HG02798 (cell line): ENCODE results near the gene FAM181B.

Source experiments
- ATAC-seq: cut with Tn5 transposase; IDR thresholded peaks from one replicate; pipeline ENCODE4 v1.9.1; 2021; ENCODE audit warnings: mild to moderate bottlenecking; ENCODE audit not compliant: unreplicated experiment, poor library complexity

The FAM181B gene

GRCh38 chr11:82733444-82734119, at the start of gene FAM181B:
Gene FAM181B (minus strand): TSS chr11:82733864. CDS start chr11:82733729, 135 bp downstream.
- no peak for ATAC-seq

- no peak for ATAC-seq
Measured at GRCh38 chr11:82782825-82783374, 49.2 kb upstream of the FAM181B start.

- ATAC-seq, result no peak
Measured at GRCh38 chr11:82778776-82779175, 45.1 kb upstream of the FAM181B start.

- no peak for ATAC-seq
Measured at GRCh38 chr11:82776377-82776776, 42.7 kb upstream of the FAM181B start.

GRCh38 chr11:82775736-82776346, 42.2 kb upstream of the FAM181B start:
- ATAC-seq, result peak; percentile 100

GRCh38 chr11:82775218-82775617, 41.6 kb upstream of the FAM181B start:
- ATAC-seq, result no peak

GRCh38 chr11:82771781-82772180, 38.1 kb upstream of the FAM181B start:
- ATAC-seq, result no peak

- no peak for ATAC-seq
Measured at GRCh38 chr11:82767123-82767522, 33.5 kb upstream of the FAM181B start.

GRCh38 chr11:82765466-82766034, 31.9 kb upstream of the FAM181B start:
- ATAC-seq, result no peak

- no peak for ATAC-seq
Measured at GRCh38 chr11:82763167-82763566, 29.5 kb upstream of the FAM181B start.

GRCh38 chr11:82759649-82760048, 26.0 kb upstream of the FAM181B start:
- ATAC-seq, result no peak

- ATAC-seq, result peak; percentile 49
Measured at GRCh38 chr11:82757660-82758357, 24.1 kb upstream of the FAM181B start.

GRCh38 chr11:82756765-82757639, 23.3 kb upstream of the FAM181B start:
- ATAC-seq, result no peak

GRCh38 chr11:82754410-82754809, 20.7 kb upstream of the FAM181B start:
- ATAC-seq, result no peak

- no peak for ATAC-seq
Measured at GRCh38 chr11:82753921-82754320, 20.3 kb upstream of the FAM181B start.

- no peak for ATAC-seq
Measured at GRCh38 chr11:82752801-82753200, 19.1 kb upstream of the FAM181B start.

GRCh38 chr11:82750643-82751139, 17.0 kb upstream of the FAM181B start:
- ATAC-seq, result no peak

- ATAC-seq, result no peak
Measured at GRCh38 chr11:82747471-82747870, 13.8 kb upstream of the FAM181B start.

- ATAC-seq, result no peak
Measured at GRCh38 chr11:82738091-82738490, 4.4 kb upstream of the FAM181B start.

- no peak for ATAC-seq
Measured at GRCh38 chr11:82734120-82734479, 436 bp upstream of the FAM181B start.
